Measurements from ENCODE around the gene GCK.
A peak's percentile ranks its signal among the peaks of the same experiment; 100 is the strongest.

Gene GCK

DNA sequence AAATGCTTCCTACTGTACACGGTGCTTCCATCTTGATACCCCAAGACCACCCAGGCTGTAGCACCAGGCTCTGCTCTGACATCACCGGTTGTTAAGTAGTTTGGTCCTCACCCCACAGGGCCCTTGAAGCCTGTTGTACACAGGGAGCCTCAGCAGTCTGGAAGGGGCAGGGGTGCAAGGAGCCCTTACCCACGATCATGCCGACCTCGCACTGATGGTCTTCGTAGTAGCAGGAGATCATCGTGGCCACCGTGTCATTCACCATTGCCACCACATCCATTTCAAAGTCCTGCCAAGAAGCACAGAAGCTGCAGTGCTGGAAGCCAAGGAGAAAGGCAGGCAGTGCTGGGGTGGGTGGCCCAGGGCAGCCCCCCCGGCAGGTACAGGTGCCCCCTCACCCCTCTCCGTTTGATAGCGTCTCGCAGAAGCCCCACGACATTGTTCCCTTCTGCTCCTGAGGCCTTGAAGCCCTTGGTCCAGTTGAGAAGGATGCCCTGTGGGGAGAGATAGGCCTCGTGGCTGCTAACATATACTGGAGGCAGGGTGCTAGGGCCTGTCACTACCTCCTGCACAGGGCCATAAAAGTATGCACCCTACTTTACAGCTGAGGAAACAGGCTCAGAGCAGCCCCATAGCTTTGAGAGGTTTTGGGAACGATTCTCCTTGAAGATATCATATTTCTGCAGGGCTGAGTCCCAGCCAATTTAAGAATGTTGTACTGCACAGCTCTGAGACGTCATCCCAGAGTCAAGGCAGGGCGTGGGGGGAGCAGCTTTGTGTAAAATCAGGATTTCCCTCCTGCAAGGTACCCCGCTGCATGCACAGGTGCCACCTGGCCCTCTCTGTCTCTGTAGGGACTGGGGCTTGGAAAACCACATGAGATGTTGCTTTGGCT, 39.4 kb downstream of the GCK start:
- TF ChIP-seq, protein P1, sequence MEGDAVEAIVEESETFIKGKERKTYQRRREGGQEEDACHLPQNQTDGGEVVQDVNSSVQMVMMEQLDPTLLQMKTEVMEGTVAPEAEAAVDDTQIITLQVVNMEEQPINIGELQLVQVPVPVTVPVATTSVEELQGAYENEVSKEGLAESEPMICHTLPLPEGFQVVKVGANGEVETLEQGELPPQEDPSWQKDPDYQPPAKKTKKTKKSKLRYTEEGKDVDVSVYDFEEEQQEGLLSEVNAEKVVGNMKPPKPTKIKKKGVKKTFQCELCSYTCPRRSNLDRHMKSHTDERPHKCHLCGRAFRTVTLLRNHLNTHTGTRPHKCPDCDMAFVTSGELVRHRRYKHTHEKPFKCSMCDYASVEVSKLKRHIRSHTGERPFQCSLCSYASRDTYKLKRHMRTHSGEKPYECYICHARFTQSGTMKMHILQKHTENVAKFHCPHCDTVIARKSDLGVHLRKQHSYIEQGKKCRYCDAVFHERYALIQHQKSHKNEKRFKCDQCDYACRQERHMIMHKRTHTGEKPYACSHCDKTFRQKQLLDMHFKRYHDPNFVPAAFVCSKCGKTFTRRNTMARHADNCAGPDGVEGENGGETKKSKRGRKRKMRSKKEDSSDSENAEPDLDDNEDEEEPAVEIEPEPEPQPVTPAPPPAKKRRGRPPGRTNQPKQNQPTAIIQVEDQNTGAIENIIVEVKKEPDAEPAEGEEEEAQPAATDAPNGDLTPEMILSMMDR (IDR thresholded peaks at IDR 0.05; ENCODE audit: low read depth, low read length, missing control alignments): no peak
- DNase-seq (ENCODE audit: low read depth): no peak
- H3K4me3 ChIP-seq (ENCODE audit: low read depth, low read length): no peak overlapping the region
- in situ Hi-C loops (cut with HindIII; ENCODE audit: low sequenced_read_pairs): no loop called here

DNA sequence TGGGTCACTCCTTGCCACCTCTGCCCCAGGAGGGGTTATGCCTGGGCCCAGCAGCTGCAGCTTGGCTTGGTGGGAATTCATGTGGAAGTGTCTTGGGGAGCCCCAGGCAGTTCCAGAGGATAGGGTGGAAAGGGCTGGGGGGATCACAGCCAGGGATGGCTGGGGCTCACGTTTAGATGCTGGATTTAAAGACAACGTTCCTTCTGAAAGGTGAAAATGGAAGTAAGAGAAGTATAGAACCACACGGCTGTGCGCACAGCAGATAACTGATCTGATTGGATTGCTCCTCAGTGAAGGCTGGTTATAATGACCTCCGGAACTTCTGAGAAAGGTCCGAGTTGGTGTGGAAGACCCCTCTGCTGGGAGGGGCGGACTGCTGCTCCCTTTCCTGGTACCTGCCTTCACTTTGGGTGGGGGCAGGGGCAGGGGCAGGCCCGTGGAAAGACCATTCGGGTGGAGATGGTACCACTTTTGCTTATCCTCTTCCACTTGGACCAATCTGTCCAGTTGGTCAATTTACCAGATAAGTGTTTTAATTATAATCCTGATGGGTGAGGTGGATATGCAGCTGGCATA, 40.2 kb downstream of the GCK start:
- no peak overlapping the region for H3K4me3 ChIP-seq (ENCODE audit: low read depth, low read length)
- no peak for DNase-seq (ENCODE audit: low read depth)
- in situ Hi-C loops (cut with HindIII; ENCODE audit: low sequenced_read_pairs): no loop called here
- TF ChIP-seq, protein P1 (IDR thresholded peaks at IDR 0.05; ENCODE audit: low read depth, low read length, missing control alignments): no peak

DNA sequence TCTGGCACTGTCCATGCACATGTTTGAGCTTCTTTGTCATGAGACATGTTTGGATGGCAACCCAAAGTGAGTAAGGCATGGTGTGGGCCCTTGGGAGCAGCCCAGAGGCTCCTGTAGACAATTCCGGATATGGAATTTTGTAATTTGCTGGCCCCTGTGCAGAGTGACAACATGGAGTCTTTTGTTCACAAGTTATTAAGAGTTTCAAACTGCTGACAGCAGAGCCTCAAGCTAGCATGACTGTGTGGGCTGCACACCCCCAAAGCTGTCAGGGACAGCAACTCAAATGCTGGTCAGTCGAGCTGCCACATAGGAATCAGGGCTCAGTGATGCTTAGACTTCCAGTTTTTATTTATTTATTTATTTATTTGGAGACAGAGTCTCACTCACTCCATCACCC, 41.1 kb downstream of the GCK start:
- in situ Hi-C loops (cut with HindIII; ENCODE audit: low sequenced_read_pairs): no loop called here
- H3K4me3 ChIP-seq (ENCODE audit: low read depth, low read length): no peak overlapping the region
- TF ChIP-seq, protein P1 (IDR thresholded peaks at IDR 0.05; ENCODE audit: low read depth, low read length, missing control alignments): no peak
- DNase-seq (ENCODE audit: low read depth): no peak

DNA sequence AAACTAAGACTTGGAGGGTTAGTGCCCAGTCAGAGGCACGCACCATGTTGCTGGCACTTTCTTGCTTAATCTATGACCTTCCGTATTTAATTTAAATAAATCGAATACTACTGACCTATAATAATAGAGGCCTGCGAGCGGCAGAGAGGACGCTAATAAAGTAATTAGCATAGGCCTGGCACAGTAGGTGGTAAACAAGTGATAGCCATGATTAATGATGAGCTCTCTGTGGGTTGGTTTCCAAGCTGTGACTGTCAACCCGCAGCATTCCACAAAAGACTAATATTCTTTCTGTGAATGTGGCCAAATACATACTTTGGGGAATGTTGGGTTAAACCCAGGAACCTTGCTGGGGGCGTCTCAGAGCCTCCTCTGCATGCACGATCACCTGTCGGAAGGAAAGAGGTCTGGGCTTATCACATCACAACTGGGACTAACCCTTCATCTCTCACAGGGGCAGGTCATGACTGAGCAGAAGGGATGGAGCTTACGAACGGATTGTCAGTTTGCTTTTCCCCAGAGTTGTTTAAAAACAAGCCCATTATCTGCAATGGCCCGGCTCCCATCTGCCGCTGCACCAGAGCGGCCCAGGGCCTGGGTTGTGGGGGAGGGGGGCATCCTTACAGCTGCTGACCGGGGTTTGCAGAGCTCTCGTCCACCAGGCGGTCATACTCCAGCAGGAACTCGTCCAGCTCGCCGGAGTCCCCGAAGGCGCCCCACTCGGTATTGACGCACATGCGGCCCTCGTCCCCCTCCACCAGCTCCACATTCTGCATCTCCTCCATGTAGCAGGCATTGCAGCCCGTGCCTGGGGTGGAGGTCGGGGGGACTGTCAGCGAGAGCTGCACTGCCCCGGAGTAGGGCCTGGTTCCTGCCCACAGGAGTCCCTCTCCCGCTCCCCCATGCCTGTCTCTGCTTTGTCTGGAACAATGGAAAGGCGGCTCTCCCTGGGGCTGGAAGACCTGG, 41.9 kb downstream of the GCK start:
- in situ Hi-C loops (cut with HindIII; ENCODE audit: low sequenced_read_pairs): no loop called here
- H3K4me3 ChIP-seq (ENCODE audit: low read depth, low read length): no peak overlapping the region
- TF ChIP-seq, protein P1 (IDR thresholded peaks at IDR 0.05; ENCODE audit: low read depth, low read length, missing control alignments): no peak
- DNase-seq (ENCODE audit: low read depth): no peak

DNA sequence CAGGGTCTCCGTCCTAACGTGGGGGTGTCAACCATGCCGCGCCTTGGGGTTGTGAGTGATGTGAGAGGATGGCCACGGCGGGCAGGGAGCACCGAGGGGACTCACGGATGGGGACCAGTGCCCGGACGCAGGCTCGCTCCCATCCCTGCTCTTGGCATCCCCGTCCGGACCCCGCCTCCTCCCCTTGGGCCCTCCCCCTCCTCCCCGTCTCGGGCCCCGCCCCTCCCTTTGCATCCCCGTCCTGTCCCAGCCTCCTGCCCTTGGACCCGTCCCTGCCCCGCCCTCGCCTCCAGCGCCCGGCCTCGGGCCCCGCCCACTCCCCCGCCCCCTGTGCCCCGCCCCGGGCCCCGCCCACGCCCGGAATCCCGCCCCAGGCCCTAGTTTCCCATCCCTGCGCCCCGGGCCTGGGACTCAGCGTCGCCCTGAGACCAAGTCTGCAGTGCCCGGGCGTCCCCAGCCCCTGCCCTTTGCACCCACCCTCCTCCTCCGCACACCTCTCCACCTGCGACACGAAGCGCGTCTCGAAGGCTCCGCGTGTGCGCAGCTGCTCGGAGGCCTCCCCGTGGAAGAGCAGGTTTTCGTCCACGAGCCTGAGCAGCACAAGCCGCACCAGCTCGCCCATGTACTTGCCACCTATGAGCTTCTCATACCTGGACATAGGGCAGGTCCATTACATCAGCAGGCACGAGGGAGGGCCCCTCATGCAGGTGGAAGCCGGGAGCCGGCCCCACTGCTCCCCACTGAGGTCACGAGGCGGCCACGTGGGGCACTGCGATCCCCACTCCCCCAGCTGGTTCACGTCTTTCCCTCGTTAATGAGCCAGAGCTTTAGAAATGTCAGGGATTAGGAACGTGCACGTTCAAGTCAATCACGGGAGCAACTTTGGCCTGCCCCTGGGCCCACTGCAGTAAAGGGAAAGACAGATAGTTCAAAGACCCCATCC, 43.0 kb downstream of the GCK start:
- TF ChIP-seq, protein P1 (IDR thresholded peaks at IDR 0.05; ENCODE audit: low read depth, low read length, missing control alignments): no peak

More for the DNA sequence above, 43.0 kb downstream of the GCK start:
- in situ Hi-C loops (cut with HindIII; ENCODE audit: low sequenced_read_pairs): no loop called here
- DNase-seq (ENCODE audit: low read depth): no peak
- H3K4me3 ChIP-seq (ENCODE audit: low read depth, low read length): peak overlapping the region; percentile 38

Measured in astrocyte of the cerebellum (primary cell).